Ishikawa (cell line): ENCODE data around the gene XXYLT1.

ENCODE experiments used
- CEBPB ChIP-seq: IDR thresholded peaks from 2 replicates; pipeline ENCODE4 v1.6.1; 2012
- REST ChIP-seq: IDR thresholded peaks from 2 replicates; pipeline ENCODE4 v1.6.1; 2012; ENCODE audit warnings: low read depth, mild to moderate bottlenecking
- TEAD4 ChIP-seq: IDR thresholded peaks from 2 replicates; pipeline ENCODE4 v1.6.1; 2012

- TF ChIP-seq TEAD4 (no peak), CEBPB (no peak), REST (no peak)
These were observed 165.6 kb downstream of the XXYLT1 start for GRCh38 chr3:195105389-195105788.
